NT2/D1 (cell line): Measurements from ENCODE around the gene HOMER2.

ENCODE experiments used
- DNase-seq: peaks from one replicate; pipeline ENCODE4 v3.0.0-alpha.2; 2011; ENCODE audit warnings: low read depth, low spot score
- H3K27me3 ChIP-seq: 2 replicates; pipeline ENCODE4 v1.6.0; 2011; ENCODE audit warnings: mild to moderate bottlenecking; ENCODE audit not compliant: insufficient read length, insufficient read depth
- H3K36me3 ChIP-seq: 2 replicates; pipeline ENCODE4 v1.6.1; 2011; ENCODE audit warnings: mild to moderate bottlenecking, low read length, mixed read lengths; ENCODE audit not compliant: insufficient read depth, insufficient read length
- H3K4me1 ChIP-seq: 2 replicates; pipeline ENCODE4 v1.5.1; 2011; ENCODE audit not compliant: insufficient read depth, insufficient read length
- H3K4me3 ChIP-seq: 2 replicates; pipeline ENCODE4 v1.5.1; 2011; ENCODE audit warnings: low read depth; ENCODE audit not compliant: insufficient read length
- H3K9ac ChIP-seq: 2 replicates; pipeline ENCODE4 v1.6.0; 2011; ENCODE audit warnings: low read depth; ENCODE audit not compliant: insufficient read length
- H3K9me3 ChIP-seq: 2 replicates; pipeline ENCODE4 v1.5.1; 2011; ENCODE audit warnings: mild to moderate bottlenecking, low read length; ENCODE audit not compliant: insufficient read depth
- SUZ12 ChIP-seq: IDR thresholded peaks from 2 replicates; pipeline ENCODE4 v1.6.1; 2011; ENCODE audit not compliant: insufficient read length, insufficient read depth; ENCODE audit errors: extremely low read depth
- YY1 ChIP-seq: IDR thresholded peaks from 2 replicates; pipeline ENCODE4 v1.6.1; 2011; ENCODE audit not compliant: insufficient read length, insufficient read depth
- ZNF274 ChIP-seq: IDR thresholded peaks from 2 replicates; pipeline ENCODE4 v1.6.1; 2011; ENCODE audit warnings: mild to moderate bottlenecking, low read depth, low read length

Gene HOMER2

DNA sequence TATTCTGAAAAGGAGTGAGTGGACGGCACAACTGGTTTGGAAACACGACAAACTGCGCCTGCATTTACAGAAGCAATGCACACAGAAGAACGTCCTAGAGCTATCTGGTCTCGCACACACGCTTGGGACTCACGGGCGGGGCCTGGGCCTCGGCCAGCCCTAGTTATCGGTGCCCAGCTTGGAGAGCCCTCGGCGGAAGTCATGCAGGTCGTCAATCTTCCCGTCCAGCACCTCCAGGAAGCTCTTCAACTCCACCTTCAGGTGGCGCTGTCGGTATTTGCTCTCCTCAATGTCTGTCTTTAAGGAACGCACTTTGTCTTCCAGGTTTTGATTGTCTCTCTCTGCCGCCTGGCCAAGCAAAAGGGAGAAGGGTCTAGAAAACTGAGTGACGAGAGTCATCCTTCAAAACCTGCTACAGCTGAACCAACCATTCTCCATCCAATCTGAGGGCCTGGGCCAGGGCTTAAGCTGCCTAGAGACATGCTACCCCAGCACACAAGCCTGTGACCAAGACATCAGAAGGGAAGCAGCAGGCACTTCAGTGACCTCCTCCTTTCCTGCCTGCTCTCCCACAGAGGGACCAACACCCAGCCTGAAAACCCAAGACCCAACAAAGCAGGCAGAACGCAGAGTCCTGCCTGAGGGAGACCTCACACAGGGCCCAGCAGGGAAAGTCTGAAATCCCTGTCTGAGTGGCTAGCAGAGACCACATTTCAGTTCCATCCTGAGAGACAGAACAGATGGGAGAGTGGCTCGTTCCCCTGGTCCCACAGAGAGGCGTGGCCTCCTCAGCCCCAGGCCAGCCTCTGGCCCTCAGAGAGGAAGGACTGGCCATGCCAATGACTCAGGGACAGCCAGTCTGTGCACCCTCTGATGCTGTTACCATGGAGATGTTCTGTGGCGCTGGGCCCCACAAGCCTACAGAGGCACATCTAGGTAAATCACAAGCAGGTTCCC is 102.7 kb downstream of the HOMER2 start:
- Histone ChIP-seq H3K4me1 (peaks cover 6% of the 10 kb centered on the region), H3K36me3 (peaks cover 13% of the 10 kb centered on the region), H3K9ac (peak overlapping the region; percentile 44), H3K4me3 (no peak overlapping the region), H3K9me3 (no peaks in the 10 kb centered on the region), H3K27me3 (no peaks in the 10 kb centered on the region)
- DNase-seq, result peak; percentile 93
- no peak for TF ChIP-seq SUZ12
- TF ChIP-seq ZNF274, result no peak
- no peak for TF ChIP-seq YY1

DNA sequence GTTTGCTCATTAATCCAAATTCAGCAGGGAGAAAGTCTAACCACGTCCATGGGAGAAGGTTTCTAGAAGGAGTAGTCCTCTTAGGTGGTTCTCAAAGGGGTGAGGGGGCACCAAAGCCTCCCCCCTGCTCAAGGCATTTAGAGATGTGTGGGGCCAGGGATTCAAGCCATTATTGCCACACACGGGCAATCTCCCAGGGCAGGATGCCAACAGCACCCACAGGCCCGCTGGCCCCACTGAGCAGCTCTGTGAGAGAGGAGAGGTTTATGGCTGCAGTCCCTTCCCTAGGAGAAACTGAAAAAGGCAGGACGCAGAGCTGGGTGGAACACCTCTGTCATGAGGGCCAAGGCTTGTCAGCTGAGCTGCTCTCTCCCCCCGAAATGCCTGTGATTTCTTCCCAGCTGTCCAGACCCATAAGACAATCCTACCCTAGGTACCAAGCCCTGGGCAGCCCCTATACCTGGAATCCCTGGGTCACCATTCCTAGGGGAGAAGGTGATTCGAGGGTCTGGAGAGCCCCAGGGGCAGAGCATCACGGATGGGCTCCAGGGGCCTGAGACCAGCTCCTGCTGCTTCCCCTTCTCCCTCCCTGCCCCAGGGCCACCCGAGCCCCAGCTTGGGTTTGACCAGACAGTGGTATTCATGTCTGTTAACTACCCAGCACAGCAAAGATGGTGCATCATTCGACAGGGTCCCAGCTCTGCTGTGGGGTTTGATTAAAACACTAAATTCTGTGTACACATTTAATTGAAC is 104.1 kb downstream of the HOMER2 start:
- no peak for DNase-seq
- no peaks in the 10 kb centered on the region for H3K27me3 ChIP-seq
- H3K4me1 ChIP-seq, result peaks cover 6% of the 10 kb centered on the region
- peaks cover 13% of the 10 kb centered on the region for H3K36me3 ChIP-seq
- H3K9ac ChIP-seq, result no peak overlapping the region
- H3K4me3 ChIP-seq, result no peak overlapping the region
- no peak for TF ChIP-seq ZNF274
- TF ChIP-seq YY1, result no peak
- no peak for TF ChIP-seq SUZ12
- H3K9me3 ChIP-seq, result no peaks in the 10 kb centered on the region

- no peak overlapping the region for H3K9ac ChIP-seq
- no peak for TF ChIP-seq SUZ12
- no peaks in the 10 kb centered on the region for H3K9me3 ChIP-seq
- H3K36me3 ChIP-seq, result peaks cover 13% of the 10 kb centered on the region
- no peak for DNase-seq
- no peak overlapping the region for H3K4me3 ChIP-seq
- H3K27me3 ChIP-seq, result no peaks in the 10 kb centered on the region
- peaks cover 6% of the 10 kb centered on the region for H3K4me1 ChIP-seq
Observed at GRCh38 chr15:82847703-82848102, 104.8 kb downstream of the HOMER2 start.

DNA sequence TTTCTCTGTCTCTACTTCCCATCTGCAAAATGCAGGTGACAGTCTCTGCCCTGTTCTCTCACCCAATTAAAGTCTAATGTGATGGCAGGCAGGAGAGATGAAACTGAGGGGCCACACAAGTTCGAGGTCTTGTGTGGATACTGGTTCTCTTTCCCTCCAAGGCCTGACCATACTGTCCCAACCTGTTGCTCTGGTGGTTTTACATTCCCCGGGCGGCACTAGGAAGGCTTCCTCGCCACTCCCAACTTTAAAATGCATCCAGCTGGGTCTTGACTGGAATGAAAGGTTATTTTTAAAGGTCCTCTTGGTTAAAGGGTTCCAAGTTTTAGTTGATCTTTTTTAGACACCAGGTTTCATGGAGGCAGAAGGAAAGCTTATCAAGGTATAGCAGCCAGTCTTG is 105.9 kb downstream of the HOMER2 start:
- Histone ChIP-seq H3K4me1 (peaks cover 6% of the 10 kb centered on the region), H3K9ac (no peak overlapping the region), H3K9me3 (no peaks in the 10 kb centered on the region), H3K36me3 (peaks cover 9% of the 10 kb centered on the region), H3K27me3 (no peaks in the 10 kb centered on the region), H3K4me3 (no peak overlapping the region)
- TF ChIP-seq ZNF274 (no peak), YY1 (no peak), SUZ12 (no peak)
- no peak for DNase-seq

GRCh38 chr15:82845686-82846085 is 106.8 kb downstream of the HOMER2 start:
- TF ChIP-seq ZNF274 (no peak), SUZ12 (no peak)
- no peaks in the 10 kb centered on the region for H3K9me3 ChIP-seq
- H3K4me3 ChIP-seq, result no peak overlapping the region
- no peaks in the 10 kb centered on the region for H3K27me3 ChIP-seq
- no peak overlapping the region for H3K9ac ChIP-seq
- peaks cover 6% of the 10 kb centered on the region for H3K4me1 ChIP-seq
- no peak for DNase-seq
- H3K36me3 ChIP-seq, result peaks cover 5% of the 10 kb centered on the region

- H3K9ac ChIP-seq, result no peak overlapping the region
- peaks cover 5% of the 10 kb centered on the region for H3K36me3 ChIP-seq
- H3K4me3 ChIP-seq, result no peak overlapping the region
- no peaks in the 10 kb centered on the region for H3K9me3 ChIP-seq
- no peak for DNase-seq
- H3K4me1 ChIP-seq, result no peaks in the 10 kb centered on the region
- H3K27me3 ChIP-seq, result no peaks in the 10 kb centered on the region
- TF ChIP-seq SUZ12 (no peak), ZNF274 (no peak), YY1 (no peak)
Observed at GRCh38 chr15:82843566-82843965, 109.0 kb downstream of the HOMER2 start.

DNA sequence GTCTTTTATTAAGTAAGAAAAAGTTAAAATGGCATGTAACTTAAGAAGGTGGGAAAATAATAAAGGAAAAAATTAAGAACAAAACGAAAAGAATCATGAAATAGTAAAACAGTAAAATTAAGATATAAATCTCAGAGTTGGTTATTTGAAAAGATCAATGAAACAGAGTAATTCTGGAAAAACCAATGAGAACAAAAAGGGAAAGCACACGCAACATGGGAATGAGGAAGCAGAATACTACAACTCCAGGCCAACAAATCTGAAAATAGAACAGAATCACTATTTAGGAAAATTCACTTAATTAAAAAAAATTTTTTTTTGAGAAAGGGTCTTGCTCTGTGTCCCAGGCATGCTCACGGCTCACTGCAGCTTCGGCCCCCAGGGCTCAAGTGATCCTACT is 112.4 kb downstream of the HOMER2 start:
- no peaks in the 10 kb centered on the region for H3K4me1 ChIP-seq
- no peaks in the 10 kb centered on the region for H3K27me3 ChIP-seq

More for the DNA sequence above, 112.4 kb downstream of the HOMER2 start:
- Histone ChIP-seq H3K9ac (no peak overlapping the region), H3K9me3 (no peaks in the 10 kb centered on the region), H3K4me3 (no peak overlapping the region), H3K36me3 (peaks cover 35% of the 10 kb centered on the region)
- TF ChIP-seq SUZ12, result no peak
- no peak for TF ChIP-seq YY1
- TF ChIP-seq ZNF274, result no peak
- no peak for DNase-seq
